HEK293 (cell line): ENCODE results near the gene ELF1.

Source experiments
- CTCF ChIP-seq: fragments of 450-650 bp; formaldehyde crosslinking; IDR thresholded peaks from 2 replicates; pipeline ENCODE4 v1.5.1; 2016; ENCODE audit warnings: missing biosample characterization, missing genetic modification characterization
- HIC1 ChIP-seq: fragments of 450-650 bp; formaldehyde crosslinking; IDR thresholded peaks from 2 replicates; pipeline ENCODE4 v1.5.1; 2016; ENCODE audit warnings: missing biosample characterization, missing genetic modification characterization
- OSR2 ChIP-seq: fragments of 450-650 bp; formaldehyde crosslinking; IDR thresholded peaks from 2 replicates; pipeline ENCODE4 v1.5.1; 2016; ENCODE audit warnings: missing biosample characterization, missing genetic modification characterization
- ZNF157 ChIP-seq: fragments of 450-650 bp; formaldehyde crosslinking; IDR thresholded peaks from 2 replicates; pipeline ENCODE4 v1.5.1; 2016; ENCODE audit warnings: missing biosample characterization, missing genetic modification characterization

- TF ChIP-seq CTCF (tag by site-specific recombination) (no peak), ZNF157 (no peak), HIC1 (no peak), OSR2 (tag by site-specific recombination) (no peak)
Measured at GRCh38 chr13:41054919-41055619, 36.0 kb upstream of the ELF1 start.
